NCI-H2227 treated with DMSO at 0.1 percent for 48 hours (cell line): ENCODE results near the gene PDE3A.
"Not testable (repeated sequence)": the region's sequence is repeated elsewhere in the genome, so short reads cannot be mapped to it uniquely, and the experiment has no call there.

Experiments
- DNase-seq: peaks from one replicate; lab custom pipeline; 2025; lab: John Stamatoyannopoulos, UW

Gene PDE3A

DNA sequence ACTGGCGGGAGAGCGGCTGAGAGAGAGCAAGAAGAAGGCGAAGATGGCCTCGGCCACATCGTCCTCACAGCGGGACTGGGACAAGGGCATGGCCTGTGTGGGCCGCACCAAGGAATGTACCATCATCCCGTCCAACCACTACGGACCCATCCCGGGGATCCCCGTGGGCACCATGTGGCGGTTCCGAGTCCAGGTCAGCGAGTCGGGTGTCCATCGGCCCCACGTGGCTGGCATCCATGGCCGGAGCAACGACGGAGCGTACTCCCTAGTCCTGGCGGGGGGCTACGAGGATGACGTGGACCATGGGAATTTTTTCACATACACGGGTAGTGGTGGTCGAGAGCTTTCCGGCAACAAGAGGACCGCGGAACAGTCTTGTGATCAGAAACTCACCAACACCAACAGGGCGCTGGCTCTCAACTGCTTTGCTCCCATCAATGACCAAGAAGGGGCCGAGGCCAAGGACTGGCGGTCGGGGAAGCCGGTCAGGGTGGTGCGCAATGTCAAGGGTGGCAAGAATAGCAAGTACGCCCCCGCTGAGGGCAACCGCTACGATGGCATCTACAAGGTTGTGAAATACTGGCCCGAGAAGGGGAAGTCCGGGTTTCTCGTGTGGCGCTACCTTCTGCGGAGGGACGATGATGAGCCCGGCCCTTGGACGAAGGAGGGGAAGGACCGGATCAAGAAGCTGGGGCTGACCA is 183.6 kb downstream of the PDE3A start:
- not testable (repeated sequence) for DNase-seq

DNA sequence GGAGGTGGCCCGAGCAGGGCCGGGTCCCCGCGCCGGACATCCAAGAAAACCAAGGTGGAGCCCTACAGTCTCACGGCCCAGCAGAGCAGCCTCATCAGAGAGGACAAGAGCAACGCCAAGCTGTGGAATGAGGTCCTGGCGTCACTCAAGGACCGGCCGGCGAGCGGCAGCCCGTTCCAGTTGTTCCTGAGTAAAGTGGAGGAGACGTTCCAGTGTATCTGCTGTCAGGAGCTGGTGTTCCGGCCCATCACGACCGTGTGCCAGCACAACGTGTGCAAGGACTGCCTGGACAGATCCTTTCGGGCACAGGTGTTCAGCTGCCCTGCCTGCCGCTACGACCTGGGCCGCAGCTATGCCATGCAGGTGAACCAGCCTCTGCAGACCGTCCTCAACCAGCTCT is 184.2 kb downstream of the PDE3A start:
- DNase-seq, result not testable (repeated sequence)

DNA sequence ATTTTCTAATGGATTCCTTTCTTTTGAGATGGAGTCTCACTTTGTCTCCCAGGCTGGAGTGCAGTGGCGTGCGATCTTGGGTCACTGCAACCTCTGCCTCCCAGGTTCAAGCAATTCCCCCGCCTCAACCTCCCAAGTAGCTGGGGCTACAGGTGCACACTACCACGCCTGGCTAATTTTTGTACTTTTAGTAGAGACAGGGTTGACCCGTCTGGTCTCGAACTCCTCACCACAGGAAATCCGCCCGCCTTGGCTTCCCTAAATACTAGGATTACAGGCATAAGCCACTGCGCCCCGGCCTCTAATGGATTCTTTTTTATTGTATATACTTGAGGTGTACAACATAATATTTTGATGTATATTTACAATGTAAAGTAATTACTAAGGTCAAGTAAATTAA is 186.7 kb downstream of the PDE3A start:
- DNase-seq, result no peak

DNA sequence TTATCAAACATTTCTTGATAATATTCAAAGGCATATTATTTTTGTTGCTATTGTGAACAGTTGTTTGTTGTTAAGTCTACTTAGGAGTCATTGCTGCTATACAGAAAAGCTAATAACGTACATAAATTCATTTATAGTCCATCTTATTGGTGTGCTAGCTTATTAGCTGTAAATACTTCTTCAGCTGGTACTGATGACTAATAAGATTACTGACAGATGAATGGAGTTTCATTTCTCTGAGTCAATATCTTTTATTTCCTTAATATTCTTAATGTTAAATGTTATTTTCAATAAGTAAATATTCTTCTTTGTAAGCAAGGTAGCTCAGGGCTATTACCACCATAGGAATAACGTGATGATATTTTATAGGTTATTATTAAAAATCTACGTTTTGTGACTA is 187.4 kb downstream of the PDE3A start:
- no peak for DNase-seq

DNA sequence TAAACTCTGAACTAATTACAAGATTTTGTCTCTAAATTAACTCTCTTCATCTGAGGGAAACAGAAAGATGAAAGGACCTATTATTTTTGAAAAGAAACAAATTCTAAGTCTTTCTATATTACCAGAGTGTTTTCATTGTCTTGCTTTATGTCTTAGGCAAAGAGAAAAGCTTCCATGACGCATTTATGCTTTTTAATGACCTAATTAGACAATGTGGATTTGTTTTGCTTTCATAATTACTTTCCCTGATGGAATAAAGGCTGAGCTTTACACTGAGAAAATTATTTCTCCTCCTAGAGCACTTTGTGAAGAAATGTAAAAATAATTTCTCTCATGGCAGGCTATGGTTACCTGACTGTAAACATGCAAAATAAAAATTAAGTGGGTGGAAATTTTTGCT is 188.8 kb downstream of the PDE3A start:
- no peak for DNase-seq

DNA sequence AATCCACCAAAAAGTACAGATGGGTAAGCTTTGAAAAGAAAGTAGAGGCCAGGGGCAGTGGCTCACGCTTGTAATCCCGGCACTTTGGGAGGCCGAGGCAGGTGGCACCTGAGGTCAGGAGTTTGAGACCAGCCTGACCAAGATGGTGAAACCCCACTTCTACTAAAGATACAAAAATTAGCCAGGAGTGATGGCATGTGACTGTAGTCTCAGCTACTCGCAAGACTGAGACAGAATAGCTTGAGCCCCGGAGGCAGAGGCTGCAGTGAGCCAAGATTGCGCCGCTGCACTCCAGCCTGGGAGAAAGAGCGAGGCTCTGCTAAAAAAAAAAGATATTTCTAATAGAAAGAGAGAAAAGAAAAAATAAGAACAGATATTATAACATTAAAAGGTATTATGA is 192.6 kb downstream of the PDE3A start:
- DNase-seq, result no peak

DNA sequence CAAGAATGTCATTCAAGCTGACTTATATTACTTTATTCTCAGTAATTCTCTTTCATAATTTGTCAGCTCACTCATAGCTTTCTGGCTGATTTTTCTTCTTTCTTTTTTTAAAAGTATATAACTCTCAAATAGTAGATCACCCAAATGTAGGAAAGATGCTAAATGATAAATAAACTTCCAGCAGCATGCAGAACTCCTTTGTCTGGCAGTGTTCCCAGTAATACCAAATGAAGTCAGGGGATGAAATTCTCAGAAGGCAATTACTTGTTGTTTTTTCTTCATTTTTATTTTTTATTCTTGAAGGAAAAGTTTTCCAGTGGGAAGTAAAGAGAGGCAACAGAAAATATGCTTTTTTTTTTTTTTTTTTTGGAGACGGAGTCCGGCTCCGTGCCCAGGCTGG is 193.5 kb downstream of the PDE3A start:
- DNase-seq, result no peak

DNA sequence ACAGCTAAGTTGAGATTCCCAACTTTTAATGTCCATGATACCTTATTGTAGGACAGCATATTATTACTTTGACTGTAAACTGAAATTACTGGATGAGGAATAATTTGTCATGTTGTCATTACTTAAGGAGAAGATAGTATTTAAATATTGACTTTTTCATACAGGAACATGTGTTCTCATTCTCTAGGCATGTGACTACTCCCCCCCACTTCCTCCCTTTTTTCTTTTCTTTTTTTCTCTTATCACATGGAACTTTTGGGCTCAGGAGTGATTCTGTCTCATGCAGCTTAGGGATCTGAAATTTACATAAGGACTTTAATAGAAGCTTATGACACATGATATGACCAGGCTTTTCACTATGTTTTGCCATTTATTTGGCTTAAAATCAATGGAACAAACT is 199.1 kb downstream of the PDE3A start:
- no peak for DNase-seq

DNA sequence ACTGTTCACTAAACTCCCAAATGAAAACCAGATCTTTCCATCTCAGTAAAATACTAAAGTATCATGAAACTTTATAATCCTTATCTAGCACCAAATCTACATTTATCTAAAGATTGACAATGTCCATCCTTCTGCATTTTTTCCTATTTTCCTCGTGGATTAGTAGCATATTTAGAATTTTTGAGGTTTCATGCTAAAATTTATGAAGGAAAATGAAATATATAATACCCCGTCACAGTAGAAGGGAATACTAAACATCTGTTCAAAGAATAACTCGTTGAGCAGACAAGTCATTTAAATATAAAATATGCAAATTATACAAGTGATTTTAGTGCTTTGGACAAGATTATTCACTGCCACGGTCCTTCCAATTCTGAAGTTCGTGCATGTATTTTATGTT is 204.1 kb downstream of the PDE3A start:
- DNase-seq, result no peak

DNA sequence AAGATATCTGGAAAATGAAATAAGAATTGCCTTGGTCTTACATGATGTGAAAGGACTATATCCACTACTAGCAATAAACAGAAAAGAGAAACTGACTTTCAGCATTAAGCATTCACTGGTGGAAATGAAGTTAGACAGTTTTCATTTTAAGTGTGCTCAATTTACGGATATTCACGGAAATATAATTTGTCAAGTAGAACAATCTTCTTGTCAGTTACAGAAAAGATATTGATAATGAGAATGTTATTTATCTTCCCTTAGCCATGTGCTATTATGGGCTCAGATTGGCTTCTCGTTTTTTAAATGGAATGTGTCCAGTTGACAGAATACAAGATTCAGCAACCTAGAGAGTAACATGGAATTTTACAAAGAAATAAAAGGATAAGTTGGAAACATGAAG is 208.2 kb downstream of the PDE3A start:
- no peak for DNase-seq

DNA sequence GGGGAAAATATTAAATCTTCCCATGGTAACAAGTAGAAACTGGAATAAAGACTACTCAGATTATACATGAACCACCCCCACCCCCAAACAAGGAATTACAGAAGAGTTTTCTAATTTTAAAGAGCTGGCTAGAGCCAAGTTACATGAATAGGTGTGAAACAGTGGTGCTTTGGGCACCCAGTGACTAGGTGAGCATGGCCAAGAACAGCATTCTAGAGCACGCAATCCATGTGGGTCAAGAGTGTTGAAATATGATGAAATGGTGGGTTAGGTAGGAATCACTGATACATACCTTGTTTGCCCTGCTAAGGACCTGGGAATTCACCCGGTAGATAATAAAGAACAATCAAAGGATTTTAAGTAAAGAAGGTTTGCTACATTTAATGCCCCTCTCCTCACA is 208.7 kb downstream of the PDE3A start:
- no peak for DNase-seq

DNA sequence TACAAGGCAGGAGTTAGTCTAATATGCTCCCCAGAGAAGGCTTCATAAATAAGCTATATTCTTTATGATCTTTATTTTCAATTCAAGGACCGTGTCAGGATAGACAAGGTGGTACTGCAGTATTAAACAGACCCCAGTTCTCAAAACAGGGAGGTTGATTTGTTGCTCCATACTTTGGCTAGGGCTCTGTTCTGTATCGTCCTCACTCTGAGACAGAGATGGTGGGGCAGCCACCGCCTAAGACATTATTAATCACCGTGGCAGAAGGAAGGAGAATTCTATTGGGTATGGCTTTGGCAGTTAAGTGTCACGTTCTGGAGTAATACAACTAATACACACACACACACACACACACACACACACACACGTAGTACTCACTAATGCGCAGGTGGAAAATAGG is 209.8 kb downstream of the PDE3A start:
- DNase-seq, result no peak

DNA sequence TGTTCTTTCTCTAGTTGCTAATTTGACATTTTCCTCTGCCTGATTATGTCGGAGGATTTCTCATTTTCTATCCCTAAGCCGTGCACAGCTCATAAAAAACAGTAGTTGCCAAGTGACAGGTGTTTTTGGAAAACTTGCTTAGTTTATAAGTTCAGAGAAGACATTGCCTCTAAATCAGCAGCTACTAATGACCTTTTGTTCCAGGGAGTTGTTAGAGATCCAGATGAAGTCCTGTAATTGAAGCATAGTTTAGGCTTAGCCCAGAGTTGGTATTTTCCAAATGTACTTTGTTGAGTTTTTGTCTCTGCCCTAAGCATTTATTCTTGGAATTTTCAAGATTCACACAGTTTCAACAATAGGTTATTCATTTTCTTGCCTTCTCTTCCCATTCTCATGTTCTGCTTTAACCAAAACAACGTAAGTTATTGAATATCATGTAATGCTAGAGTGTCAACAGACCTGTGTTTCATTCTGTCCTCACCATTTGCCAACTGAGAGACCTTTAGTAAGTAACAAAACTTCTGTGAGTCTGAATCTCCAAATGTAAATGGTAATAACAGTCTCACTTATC is 216.8 kb downstream of the PDE3A start:
- DNase-seq, result no peak

DNA sequence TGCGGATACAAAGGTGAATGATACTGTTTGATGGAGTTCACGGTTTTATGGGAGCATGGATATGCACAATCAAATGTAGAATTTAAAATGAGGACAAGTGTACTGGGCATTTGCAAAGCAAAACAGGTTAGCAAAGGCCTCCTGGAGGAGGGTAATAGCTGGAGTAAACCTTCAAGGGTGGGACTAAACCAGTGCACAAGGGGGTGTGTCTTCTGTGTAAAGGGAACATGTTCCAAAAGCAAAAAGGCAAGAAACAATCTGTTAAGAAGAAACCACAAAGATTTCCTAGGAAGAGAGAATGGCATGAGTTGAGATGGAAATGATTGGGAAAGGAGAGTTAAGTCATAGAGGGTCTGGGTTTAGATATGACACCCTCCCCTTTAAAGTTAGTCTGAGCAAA is 217.6 kb downstream of the PDE3A start:
- DNase-seq, result no peak

DNA sequence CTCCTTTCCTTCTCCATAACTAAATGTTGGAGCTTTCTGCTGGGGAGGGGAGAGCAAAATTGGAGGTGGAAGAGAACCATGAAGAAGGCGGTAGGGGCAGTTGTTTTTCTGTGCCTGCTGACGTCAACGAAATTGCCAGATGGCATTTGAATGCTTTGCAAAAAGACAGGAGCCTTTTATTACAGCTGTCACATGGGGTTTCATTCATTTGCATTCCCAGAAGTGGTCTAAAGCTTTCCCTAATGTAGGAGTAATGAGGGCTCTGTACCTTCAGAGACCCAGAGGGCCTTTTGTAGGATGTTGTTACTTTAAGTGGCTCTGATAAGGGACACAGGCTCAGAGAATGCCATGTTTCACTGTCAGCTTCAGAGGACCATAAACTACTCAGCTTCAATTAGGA is 219.7 kb downstream of the PDE3A start:
- DNase-seq, result no peak

DNA sequence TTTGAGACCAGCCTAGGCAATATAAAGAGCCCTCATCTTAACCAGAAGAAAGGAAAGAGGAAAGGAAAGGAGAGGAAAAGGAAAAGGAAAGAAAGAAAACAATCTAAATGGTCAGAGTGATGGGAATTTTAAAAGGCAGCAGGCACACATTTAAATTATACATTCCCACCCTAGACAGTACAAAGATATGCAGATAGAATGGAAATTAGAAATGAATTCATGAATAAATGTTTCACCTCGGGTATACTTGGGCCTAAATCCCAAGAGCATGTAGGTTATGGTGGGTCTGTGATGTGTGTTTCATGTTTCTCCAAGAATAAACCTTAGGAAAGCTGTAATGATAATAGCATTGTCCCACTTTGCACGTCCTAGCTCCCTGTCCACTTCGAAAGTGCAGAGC is 222.2 kb downstream of the PDE3A start:
- no peak for DNase-seq

DNA sequence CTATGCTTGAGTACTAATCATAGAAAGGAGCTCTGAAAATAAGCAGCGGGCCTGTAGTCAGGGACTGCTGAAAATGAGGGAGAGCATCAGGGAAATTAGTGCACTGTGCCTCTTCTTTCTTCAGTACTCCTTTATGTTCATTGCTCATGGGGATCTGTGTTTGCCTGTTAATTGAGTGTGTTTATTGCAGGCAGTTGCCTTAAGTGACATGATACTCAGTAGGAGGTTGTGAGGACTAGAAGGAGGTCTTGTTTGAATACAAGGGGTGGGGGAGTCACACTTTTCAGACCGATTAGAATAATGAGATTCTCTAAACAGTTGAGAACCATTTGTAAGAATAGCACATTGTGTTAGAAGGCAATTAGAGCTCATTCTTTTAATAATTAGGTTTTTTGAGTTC is 224.2 kb downstream of the PDE3A start:
- no peak for DNase-seq

DNA sequence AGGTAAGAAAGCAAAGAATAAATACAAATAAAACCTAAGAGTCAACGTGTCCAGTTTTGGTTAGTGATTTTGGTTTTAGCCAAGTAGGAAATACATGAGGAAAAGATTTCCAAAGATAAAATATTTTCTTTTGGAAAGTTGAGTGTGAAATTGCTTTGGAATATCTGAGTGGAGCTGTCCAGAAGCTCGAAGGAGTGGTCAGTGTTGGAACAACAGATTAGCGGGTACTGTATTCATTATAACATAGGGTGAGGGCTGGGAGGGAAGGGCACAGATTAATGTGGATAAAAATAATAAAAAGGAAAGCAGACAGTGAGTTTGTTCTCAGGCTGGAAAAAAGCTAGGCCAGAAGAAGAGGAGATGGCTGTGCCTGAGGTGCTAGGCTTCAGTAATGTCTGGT is 225.3 kb downstream of the PDE3A start:
- DNase-seq, result no peak

DNA sequence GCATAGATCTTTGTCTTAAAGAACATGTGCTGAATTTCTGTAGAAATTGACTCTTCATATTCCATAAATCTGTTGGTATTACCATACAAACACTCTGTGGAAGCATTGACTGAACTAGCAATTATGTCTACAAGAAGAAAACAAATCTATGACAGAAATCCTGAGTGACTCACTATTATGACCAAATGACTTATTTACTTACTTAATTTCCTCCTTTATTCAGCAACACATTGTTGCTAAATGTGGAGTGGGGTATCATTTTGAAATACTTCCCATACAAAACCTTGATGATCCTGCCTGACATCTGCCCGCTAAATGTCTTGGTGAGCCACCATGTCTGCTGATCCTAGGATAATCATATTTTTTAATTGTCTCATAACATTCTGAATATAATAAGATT is 227.7 kb downstream of the PDE3A start:
- no peak for DNase-seq

DNA sequence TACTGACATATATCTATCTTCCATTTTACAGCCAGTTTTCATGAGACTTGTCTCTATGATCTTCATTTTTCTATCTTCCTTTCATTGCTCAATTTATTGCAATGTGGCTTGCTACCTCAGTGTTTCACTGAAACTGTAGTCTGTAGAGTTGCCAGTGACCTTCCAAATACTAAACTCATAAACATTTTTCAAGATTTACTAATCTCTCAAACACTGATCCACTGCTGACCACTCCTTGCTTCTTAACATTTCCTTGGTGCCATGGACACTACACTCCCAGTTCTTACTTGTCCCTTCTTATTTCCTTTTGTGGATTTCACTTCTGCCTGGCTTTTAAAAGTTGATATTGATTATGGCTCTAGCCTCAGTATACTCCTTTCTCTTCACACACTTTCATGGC is 231.4 kb downstream of the PDE3A start:
- no peak for DNase-seq

DNA sequence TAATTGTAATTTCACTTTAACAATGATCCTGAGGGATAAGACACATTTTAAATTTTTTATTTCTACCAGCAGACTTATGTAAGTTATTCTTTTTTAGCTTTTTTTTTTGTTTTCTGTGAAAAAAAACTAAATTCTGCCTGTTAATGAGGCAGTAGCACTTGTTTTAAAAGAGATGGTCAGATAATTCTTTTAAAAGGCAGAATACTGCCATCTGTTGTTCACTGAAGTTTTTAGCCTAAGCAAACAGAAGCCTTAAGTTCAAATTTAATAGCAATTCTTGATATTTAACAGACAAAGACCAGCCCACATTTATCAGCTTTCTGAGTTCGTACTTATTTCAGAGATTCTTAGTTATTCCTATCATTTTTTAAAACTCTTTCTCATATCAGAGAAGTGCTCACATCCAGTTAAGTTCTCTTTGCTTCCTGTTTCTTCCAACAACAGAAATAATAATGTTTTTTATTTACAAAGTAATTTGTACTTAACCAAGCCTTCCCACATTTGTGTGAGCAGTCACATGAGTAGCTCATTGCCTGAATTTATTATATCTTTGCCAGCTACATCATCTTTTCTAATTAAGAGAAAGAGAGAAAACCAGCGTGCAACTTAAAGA is 233.4 kb downstream of the PDE3A start:
- no peak for DNase-seq

DNA sequence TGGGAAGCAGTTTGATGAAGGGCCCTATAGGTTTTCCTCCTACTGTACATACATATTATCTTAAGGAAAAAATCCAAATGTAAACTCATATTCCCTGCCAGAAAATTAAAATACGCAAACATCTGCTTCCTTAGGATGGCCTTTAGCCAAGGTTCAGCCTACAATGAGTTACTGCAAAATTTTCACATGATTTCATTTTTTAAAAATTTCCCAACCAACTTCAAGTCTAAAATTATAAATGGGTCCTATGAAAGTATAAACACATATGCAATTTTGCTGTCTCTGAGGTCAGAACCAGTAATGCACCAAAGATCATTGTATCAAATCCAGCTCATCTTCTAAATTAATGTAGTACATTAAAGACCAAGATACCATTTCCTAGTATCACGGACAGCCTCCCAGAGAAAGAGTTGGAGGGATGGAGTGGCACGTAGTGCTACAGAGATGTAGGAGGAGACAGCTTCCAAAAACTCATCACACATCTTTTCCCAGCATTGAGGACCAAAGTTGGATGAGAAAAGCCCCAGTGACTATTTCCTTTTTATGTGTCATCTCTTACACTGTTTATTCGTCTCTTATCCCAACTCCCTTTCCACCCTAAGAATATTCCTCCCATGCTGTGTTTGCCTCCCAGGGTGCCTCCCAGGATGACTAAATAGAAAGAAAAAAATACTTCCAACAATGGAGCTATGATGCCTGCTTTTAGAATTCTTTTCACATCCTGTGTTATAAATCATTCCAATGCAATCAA is 234.5 kb downstream of the PDE3A start:
- DNase-seq, result no peak

DNA sequence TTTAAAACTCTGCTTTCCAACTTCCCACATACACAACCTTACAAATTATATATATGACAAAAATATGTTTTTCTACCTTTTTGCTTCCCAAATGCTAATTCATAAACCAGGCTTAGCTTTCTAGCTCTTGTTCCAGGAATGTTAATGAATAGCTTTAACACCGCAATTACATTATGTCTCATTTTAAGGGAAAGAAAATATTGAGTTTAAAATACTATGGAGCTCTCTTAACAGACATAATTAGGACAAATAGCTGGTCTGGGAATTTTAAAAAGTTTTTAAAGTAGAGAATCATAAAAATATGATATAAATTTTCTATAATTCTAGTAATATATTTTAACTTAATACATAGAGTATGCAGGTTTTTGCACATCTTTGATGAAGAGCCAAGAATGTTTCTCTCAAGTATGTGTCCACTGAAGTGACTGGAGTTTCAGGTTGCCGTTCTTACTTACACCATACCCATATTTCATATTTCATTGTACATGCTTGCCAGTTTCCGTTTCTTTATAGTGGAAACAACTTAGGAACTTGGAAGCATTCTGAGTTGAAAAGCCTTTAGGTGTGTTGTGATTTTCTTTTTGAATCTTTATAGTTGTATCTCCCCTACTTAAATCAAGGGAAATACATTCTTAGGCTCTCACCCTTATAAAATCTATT is 236.2 kb downstream of the PDE3A start:
- no peak for DNase-seq
